Esophagus squamous epithelium (tissue), 5 donors: ENCODE data around the gene WASHC4. TPM values are rescaled to one million over a fixed set of nuclear protein-coding genes. Genes with fewer than 3 reads are reported as not detected.

ENCODE experiments used
- DNase-seq: peaks from one replicate; lab custom pipeline; 2025; lab: John Stamatoyannopoulos, UW
- H3K27ac ChIP-seq, 4 donors: fragments of 200-600 bp; sonication (generic); one replicate each; pipeline ENCODE4 v1.5.1; 2016 to 2019; ENCODE audit warnings: mild to moderate bottlenecking in 1 of 4
- H3K27me3 ChIP-seq, 4 donors: fragments of 200-600 bp; sonication (generic); 1 replicate in 3 of 4; 2 replicates in 1 of 4; pipeline versions ENCODE4 v1.5.1 to v1.6.0; 2017 to 2021; ENCODE audit warnings: antibody characterized with exemption in 1 of 4
- H3K36me3 ChIP-seq, 3 donors: fragments of 200-600 bp; sonication (generic); one replicate each; pipeline ENCODE4 v1.5.1; 2016 to 2019
- H3K4me1 ChIP-seq, 3 donors: fragments of 200-600 bp; sonication (generic); one replicate each; pipeline ENCODE4 v1.5.1; 2017 to 2019
- H3K4me3 ChIP-seq, 4 donors: fragments of 200-600 bp; sonication (generic); 1 replicate in 3 of 4; 2 replicates in 1 of 4; pipeline ENCODE4 v1.5.1; 2016 to 2019; ENCODE audit warnings: mild to moderate bottlenecking in 2 of 4, moderate library complexity in 1 of 4
- H3K9me3 ChIP-seq, 3 donors: fragments of 200-600 bp; sonication (generic); one replicate each; pipeline ENCODE4 v1.5.1; 2016 to 2019
- POLR2A ChIP-seq, 4 donors: fragments of 450-650 bp; IDR thresholded peaks; one replicate each; pipeline ENCODE4 v1.6.1; 2017; ENCODE audit warnings: antibody characterized with exemption in 4 of 4, mild to moderate bottlenecking in 4 of 4, moderate library complexity in 3 of 4
- WGBS, 2 donors: methylation state at CpG; one replicate each; pipeline ENCODE4 v1.1.5; 2018; 5-methylcytosine and 5-hydroxymethylcytosine counted together
- intact Hi-C: fragments of 100-400 bp; cut with DNase I; formaldehyde crosslinking; loops from one replicate; pipeline ENCODE4 v1.15.0; 2022
- total RNA-seq, 4 donors: library from RNA; depleted of rRNA; stranded (reverse); fragments of >200 nt; gene quantifications; one replicate each; pipeline ENCODE4 v1.1.0, GENCODE V29; 2016
- TF ChIP-seq, protein P1 (sequence below), 6 experiments: fragments of 450-650 bp in 4 of 6; fragments of 200-600 bp in 2 of 6; sonication (generic) in 2 of 6; IDR thresholded peaks; one replicate each; pipeline ENCODE4 v1.5.1; 2016 to 2019; ENCODE audit warnings: antibody characterized with exemption in 6 of 6, mild to moderate bottlenecking in 4 of 6, moderate library complexity in 4 of 6
- donor health status: DM: yes; HTN: yes; CAD: no.

The WASHC4 gene
- total RNA-seq, 4 donors from 2014 or later = 22.8 to 42.3 (median 36.8) TPM

DNA sequence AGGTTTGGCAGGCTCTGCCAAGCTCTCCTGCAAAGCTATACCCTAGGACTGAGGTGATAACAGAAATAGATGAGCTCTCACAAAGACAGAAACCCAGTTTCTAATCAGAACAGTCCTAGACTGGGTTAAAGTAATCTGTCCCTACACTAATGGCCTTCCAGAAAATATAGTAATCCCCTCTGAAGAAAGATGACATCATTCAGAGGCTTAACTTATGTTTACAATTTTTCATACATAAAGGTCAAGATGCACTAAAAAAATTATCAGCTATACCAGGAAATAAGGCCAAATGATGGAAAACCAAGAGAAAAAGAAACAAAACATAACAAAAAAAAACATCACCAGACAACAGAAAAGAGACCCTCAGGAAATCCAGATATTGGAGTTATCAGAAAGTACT is 4.9 kb upstream of the WASHC4 start:
- Histone ChIP-seq H3K27me3 (no peaks in the 10 kb centered on the region), H3K36me3 (no peaks in the 10 kb centered on the region), H3K4me3 (no peak overlapping the region), H3K27ac (no peak overlapping the region), H3K9me3 (no peaks in the 10 kb centered on the region), H3K4me1 (peaks cover 0 to 18% (median 0%) of the 10 kb centered on the region in 3 donors)
- no peak for DNase-seq
- intact Hi-C loops = no loop called here
- TF ChIP-seq, protein P1, sequence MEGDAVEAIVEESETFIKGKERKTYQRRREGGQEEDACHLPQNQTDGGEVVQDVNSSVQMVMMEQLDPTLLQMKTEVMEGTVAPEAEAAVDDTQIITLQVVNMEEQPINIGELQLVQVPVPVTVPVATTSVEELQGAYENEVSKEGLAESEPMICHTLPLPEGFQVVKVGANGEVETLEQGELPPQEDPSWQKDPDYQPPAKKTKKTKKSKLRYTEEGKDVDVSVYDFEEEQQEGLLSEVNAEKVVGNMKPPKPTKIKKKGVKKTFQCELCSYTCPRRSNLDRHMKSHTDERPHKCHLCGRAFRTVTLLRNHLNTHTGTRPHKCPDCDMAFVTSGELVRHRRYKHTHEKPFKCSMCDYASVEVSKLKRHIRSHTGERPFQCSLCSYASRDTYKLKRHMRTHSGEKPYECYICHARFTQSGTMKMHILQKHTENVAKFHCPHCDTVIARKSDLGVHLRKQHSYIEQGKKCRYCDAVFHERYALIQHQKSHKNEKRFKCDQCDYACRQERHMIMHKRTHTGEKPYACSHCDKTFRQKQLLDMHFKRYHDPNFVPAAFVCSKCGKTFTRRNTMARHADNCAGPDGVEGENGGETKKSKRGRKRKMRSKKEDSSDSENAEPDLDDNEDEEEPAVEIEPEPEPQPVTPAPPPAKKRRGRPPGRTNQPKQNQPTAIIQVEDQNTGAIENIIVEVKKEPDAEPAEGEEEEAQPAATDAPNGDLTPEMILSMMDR (IDR thresholded peaks at IDR 0.05) = no peak
- TF ChIP-seq POLR2A (IDR thresholded peaks at IDR 0.05) = no peak

DNA sequence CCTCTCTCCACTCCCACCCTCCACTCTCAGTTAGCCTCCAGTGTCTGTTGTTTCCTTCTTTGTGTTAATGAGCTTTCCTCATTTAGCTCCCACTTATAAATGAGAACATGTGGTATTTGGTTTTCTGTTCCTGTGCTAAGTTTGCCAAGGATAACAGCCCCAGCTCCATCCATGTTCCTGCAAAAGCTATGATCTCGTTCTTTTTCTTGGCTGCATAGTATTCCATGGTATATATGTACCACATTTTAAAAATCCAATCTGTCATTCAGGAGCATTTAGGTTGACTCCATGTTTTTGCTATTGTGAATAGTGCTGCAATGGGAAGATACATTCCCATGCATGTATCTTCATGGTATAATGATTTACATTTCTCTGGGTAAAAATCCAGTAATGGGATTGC is 2.8 kb upstream of the WASHC4 start:
- H3K4me3 ChIP-seq = no peak overlapping the region
- no peak for TF ChIP-seq POLR2A (IDR thresholded peaks at IDR 0.05)
- TF ChIP-seq, protein P1 (IDR thresholded peaks at IDR 0.05) = no peak
- H3K27me3 ChIP-seq = no peaks in the 10 kb centered on the region
- H3K9me3 ChIP-seq = no peaks in the 10 kb centered on the region
- 85 to 94% methylated on average over 1 of the region's 1 CpG for WGBS, 2 donors
- H3K27ac ChIP-seq = no peak overlapping the region
- no peaks in the 10 kb centered on the region for H3K36me3 ChIP-seq
- no peak for DNase-seq
- peaks cover 0 to 34% (median 9%) of the 10 kb centered on the region in 3 donors for H3K4me1 ChIP-seq
- intact Hi-C loops = no loop called here

DNA sequence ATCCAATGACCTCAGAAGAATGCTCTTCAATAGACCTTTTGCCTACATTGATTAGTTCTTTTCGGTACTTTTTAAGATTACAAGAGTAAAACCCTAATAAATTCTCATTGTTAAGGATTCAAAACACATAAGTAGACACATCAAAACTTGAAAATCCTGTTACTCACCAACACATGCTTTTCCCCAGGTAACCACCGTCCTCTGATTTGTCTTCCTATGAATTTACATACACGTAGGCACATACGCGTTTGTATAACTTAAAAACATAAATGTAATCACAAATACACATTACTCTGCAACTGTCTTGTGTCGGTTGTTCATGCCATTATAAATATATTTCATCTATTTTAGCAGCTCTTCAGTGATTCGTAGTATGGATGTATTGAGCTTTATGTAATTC is 910 bp upstream of the WASHC4 start:
- Histone ChIP-seq H3K27ac (peak overlapping the region in 2 of 4 donors; percentile 98), H3K36me3 (peaks cover 0 to under 1% (median 0%) of the 10 kb centered on the region in 3 donors), H3K4me3 (peak overlapping the region; percentile 82 to 98 (median 96)), H3K9me3 (no peaks in the 10 kb centered on the region), H3K27me3 (no peaks in the 10 kb centered on the region), H3K4me1 (peaks cover 0 to 44% (median 21%) of the 10 kb centered on the region in 3 donors)
- TF ChIP-seq, protein P1 (IDR thresholded peaks at IDR 0.05) = no peak
- TF ChIP-seq POLR2A (IDR thresholded peaks at IDR 0.05) = no peak
- intact Hi-C loops = no loop called here
- 22 to 39% methylated on average over 7 of the region's 7 CpGs for WGBS, 2 donors
- DNase-seq = no peak

DNA sequence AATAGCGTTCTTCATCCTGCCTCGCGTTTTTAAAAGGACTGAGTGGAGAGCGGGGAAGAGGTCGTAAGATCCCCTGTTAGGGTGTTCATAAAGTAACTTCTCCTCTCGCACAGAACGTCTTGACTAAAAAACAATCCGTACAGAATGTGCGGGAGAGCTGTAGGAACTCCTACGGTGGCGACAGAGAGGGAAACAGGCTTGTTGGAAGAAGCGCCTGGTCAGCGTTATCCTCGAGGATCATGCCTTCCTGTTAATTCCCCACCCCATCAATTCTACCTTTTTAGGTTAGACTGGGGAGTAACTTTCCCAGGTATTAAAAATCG is 399 bp upstream of the WASHC4 start:
- H3K27me3 ChIP-seq = no peaks in the 10 kb centered on the region
- H3K9me3 ChIP-seq = no peaks in the 10 kb centered on the region
- WGBS, 2 donors = 1% methylated on average over 13 to 14 of the region's 15 CpGs
- peaks cover 0 to 49% (median 21%) of the 10 kb centered on the region in 3 donors for H3K4me1 ChIP-seq
- intact Hi-C loops = no loop called here
- no peak for TF ChIP-seq POLR2A (IDR thresholded peaks at IDR 0.05)
- TF ChIP-seq, protein P1 (IDR thresholded peaks at IDR 0.05) = no peak
- H3K27ac ChIP-seq = peak overlapping the region; percentile 96 to 99 (median 98)
- no peak for DNase-seq
- H3K4me3 ChIP-seq = peak overlapping the region; percentile 82 to 98 (median 96)
- peaks cover 0 to 6% (median 0%) of the 10 kb centered on the region in 3 donors for H3K36me3 ChIP-seq

DNA sequence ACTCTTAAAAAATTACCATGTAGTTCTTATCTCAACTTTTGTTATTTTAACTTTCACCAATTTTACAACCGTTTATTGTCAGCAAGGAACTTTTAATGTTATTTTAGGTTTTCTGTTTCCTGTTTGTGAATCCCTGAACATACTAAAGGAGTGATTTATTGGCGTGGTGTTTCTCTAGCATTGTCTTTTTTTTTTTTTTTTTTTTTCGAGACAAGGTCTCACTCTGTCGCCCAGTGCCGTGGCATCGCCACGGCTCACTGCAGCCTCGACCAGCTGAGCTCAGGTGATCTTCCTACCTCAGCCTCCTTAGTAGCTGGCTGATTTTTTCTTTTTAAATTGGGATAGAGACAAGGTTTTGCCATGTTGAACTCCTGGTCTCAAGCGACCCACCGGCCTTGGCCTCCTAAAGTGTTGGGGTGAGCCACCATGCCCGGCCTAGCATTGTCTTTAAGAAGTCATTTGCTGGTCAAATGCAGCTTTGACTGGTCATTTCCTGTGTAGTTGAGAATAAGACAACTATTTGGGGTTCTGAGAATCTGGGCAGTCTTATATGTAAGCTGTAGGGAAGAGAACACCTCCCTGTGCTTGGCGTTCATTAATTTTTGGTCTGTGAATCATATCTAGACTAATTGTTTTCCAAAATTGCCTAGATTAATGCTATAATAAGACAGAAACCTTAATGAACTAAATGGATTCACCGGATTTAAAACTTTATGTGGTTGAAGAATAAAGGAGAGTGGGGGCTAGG is 2.1 kb downstream of the WASHC4 start:
- peak overlapping the region; percentile 19 to 64 (median 28) for H3K27ac ChIP-seq
- no peaks in the 10 kb centered on the region for H3K9me3 ChIP-seq
- TF ChIP-seq, protein P1 (IDR thresholded peaks at IDR 0.05) = no peak
- intact Hi-C loops = no loop called here
- H3K4me3 ChIP-seq = peak overlapping the region in 3 of 4 donors; percentile 95 to 98 (median 97)
- WGBS, 2 donors = 49 to 55% methylated on average over 13 of the region's 13 CpGs
- H3K4me1 ChIP-seq = peaks cover 0 to 67% (median 21%) of the 10 kb centered on the region in 3 donors
- no peaks in the 10 kb centered on the region for H3K27me3 ChIP-seq
- no peak for DNase-seq
- peaks cover 0 to 29% (median 0%) of the 10 kb centered on the region in 3 donors for H3K36me3 ChIP-seq
